Natural killer cell treated with Interleukin-12 subunit alpha and Interleukin-12 subunit beta and Interleukin-15 and Interleukin-18, amount 100 ng/mL, for 72 hours (primary cell): ENCODE measurements around the gene DPP9. TPM values are rescaled to one million over a fixed set of nuclear protein-coding genes. Genes with fewer than 3 reads are reported as not detected.

ENCODE experiments used
- ATAC-seq, 2 donors: fragments of 150-1000 bp; cut with Tn5 transposase in 1 of 2; sonication (Bioruptor Pico), chemical (Tn5 transposase) in 1 of 2; 2 replicates each; pipeline ENCODE4 v1.10.0; 2021
- DNase-seq: peaks from one replicate; pipeline ENCODE4 v3.0.0; 2022; ENCODE audit warnings: low spot score
- H3K27ac Mint-ChIP-seq, 2 donors: 1 replicate in 1 of 2; 2 replicates in 1 of 2; pipeline ENCODE4 v1.8.0; 2022; ENCODE audit warnings: mixed read lengths in 2 of 2, mild to moderate bottlenecking in 1 of 2, moderate library complexity in 1 of 2
- H3K27me3 Mint-ChIP-seq, 2 donors: 1 replicate in 1 of 2; 2 replicates in 1 of 2; pipeline ENCODE4 v1.8.0; 2022; ENCODE audit warnings: mixed read lengths in 2 of 2
- H3K36me3 Mint-ChIP-seq: one replicate; pipeline ENCODE4 v1.8.0; 2022; ENCODE audit warnings: mixed read lengths
- H3K4me1 Mint-ChIP-seq, 2 donors: 1 replicate in 1 of 2; 2 replicates in 1 of 2; pipeline ENCODE4 v1.8.0; 2022; ENCODE audit warnings: low read depth in 2 of 2, mixed read lengths in 2 of 2, mild to moderate bottlenecking in 1 of 2
- H3K4me3 Mint-ChIP-seq: one replicate; pipeline ENCODE4 v1.8.0; 2022; ENCODE audit warnings: mixed read lengths
- H3K9me3 Mint-ChIP-seq: 2 replicates; pipeline ENCODE4 v1.8.0; 2022; ENCODE audit warnings: mixed read lengths
- total RNA-seq, 2 donors: library from RNA; stranded (reverse); gene quantifications; one replicate each; pipeline ENCODE4 v1.2.3, GENCODE V29; 2022

The DPP9 gene
- total RNA-seq, 2 donors from 2014 or later = 125 to 175 TPM

DNA sequence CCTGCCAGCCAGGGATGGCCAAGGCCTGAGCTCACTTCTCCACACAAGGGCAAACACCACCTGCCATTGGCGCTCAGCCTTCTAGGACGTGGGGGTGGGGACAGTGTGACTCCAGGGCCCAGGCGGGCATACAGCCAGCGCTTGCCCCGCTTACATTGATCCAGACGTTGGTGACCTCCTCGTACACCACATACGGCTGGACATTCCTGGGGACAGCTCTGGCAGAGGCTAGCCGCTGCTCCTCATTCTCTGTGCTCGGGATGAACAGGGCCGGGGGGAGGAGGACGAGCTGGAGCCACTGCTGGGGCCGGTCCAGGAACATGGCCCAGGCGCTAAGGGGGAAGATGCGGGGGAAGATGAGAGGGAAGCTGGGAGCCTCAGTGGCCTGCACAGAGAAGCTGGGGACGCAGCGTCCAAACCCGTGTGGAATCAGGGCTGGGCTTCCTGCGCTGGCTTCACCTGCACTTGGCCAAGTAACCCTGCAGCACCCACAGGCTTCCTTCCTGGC, 28.4 kb downstream of the DPP9 start:
- H3K27me3 Mint-ChIP-seq = no peaks in the 10 kb centered on the region
- DNase-seq (no peak), ATAC-seq (no peak)
- peaks cover 0 to 9% of the 10 kb centered on the region in 2 donors for H3K4me1 Mint-ChIP-seq
- H3K36me3 Mint-ChIP-seq = peaks cover 5% of the 10 kb centered on the region
- no peaks in the 10 kb centered on the region for H3K9me3 Mint-ChIP-seq
- no peak overlapping the region for H3K4me3 Mint-ChIP-seq
- no peak overlapping the region for H3K27ac Mint-ChIP-seq

DNA sequence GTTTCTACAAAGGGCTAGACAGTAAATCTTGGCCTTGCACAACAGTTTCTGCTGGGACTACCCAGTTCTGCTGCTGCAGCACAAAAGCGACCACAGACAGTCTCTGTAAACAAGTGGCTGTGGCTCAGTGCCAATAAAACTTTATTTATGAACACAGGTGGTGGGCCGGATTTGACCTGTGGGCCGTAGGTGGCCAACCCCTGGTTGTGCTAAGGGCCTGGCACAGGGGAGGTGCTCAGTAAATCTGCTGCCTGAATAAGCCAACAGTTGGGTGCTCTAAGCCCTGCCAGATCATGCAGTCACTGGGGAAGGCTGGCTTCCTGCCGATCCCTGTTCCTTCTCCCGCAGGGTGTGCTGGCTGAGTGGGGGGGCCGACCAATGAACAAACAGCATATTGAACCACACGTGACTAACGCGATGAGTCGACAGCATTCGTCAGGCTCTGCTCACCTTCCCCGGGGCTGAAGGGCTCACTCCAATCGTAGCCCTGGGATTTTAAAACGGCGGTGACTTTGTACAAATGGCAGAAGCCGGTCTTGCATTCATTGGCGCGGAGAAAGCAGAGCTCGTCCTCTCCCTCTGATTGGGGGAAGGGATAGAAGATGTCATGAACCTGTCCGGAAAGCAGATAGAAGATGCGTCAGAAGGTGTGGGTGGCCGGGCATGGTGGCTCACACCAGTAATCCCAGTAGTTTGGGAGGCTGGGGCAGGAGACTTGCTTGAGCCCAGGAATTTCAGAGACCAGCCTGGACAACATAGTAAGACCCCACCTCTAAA, 29.2 kb downstream of the DPP9 start:
- H3K27ac Mint-ChIP-seq = peak overlapping the region in 1 of 2 donors; percentile 43
- ATAC-seq (no peak), DNase-seq (no peak)
- peaks cover 6% of the 10 kb centered on the region for H3K36me3 Mint-ChIP-seq
- no peaks in the 10 kb centered on the region for H3K9me3 Mint-ChIP-seq
- H3K4me3 Mint-ChIP-seq = no peak overlapping the region
- H3K4me1 Mint-ChIP-seq = peaks cover 0 to 9% of the 10 kb centered on the region in 2 donors
- H3K27me3 Mint-ChIP-seq = no peaks in the 10 kb centered on the region

DNA sequence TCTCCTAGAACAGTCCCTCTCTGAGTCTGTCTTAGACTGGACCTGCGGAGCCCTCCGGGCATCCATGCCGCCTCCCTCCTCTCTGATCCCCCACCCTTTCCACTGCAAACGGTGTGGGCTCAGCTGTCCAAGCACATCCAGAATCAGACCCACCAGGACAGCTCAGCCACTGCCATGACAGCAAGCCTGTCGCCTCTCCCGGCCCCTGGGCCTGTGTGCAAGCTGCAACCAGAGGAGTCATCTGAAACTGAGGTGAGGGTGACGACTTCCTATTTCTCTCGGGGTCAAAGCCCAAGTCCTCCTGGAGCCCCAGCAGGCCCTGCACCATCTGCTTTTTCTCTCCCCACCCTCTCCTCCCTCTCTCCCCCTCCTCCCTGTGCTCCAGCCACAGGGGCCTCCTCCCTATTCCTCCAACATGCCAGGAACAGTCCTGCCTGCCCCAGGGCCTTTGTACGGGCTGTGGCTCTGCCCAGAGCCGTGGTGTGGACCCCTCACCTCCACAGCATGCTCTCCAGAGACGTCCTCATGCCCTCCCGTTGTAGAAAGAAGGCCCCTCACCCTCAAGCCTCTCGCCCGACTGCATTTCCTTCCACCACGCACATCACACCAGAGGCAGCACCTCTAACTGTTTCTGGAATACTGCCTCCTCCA, 30.0 kb downstream of the DPP9 start:
- Mint-ChIP-seq H3K4me1 (peaks cover 0 to 9% of the 10 kb centered on the region in 2 donors), H3K36me3 (peaks cover 6% of the 10 kb centered on the region), H3K27me3 (no peaks in the 10 kb centered on the region), H3K9me3 (no peaks in the 10 kb centered on the region), H3K27ac (peak overlapping the region in 1 of 2 donors; percentile 43), H3K4me3 (no peak overlapping the region)
- no peak for DNase-seq
- no peak for ATAC-seq

DNA sequence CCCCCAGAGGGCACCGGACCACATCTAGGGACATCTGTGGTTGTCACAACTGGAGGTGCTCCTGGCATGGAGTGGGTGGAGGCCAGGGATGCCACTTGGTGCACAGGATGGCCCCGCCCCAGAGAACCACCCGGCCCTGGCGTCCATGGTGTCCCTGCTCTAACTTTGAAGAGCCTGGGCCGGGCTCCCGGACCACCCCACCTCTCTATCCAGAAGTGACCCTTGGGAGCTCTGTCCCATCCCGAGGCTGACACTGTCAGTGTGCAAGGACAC, 30.6 kb downstream of the DPP9 start:
- H3K36me3 Mint-ChIP-seq = peaks cover 6% of the 10 kb centered on the region
- DNase-seq = no peak
- no peaks in the 10 kb centered on the region for H3K9me3 Mint-ChIP-seq
- no peaks in the 10 kb centered on the region for H3K27me3 Mint-ChIP-seq
- H3K27ac Mint-ChIP-seq = no peak overlapping the region
- H3K4me3 Mint-ChIP-seq = no peak overlapping the region
- no peak for ATAC-seq
- H3K4me1 Mint-ChIP-seq = peaks cover 0 to 9% of the 10 kb centered on the region in 2 donors

DNA sequence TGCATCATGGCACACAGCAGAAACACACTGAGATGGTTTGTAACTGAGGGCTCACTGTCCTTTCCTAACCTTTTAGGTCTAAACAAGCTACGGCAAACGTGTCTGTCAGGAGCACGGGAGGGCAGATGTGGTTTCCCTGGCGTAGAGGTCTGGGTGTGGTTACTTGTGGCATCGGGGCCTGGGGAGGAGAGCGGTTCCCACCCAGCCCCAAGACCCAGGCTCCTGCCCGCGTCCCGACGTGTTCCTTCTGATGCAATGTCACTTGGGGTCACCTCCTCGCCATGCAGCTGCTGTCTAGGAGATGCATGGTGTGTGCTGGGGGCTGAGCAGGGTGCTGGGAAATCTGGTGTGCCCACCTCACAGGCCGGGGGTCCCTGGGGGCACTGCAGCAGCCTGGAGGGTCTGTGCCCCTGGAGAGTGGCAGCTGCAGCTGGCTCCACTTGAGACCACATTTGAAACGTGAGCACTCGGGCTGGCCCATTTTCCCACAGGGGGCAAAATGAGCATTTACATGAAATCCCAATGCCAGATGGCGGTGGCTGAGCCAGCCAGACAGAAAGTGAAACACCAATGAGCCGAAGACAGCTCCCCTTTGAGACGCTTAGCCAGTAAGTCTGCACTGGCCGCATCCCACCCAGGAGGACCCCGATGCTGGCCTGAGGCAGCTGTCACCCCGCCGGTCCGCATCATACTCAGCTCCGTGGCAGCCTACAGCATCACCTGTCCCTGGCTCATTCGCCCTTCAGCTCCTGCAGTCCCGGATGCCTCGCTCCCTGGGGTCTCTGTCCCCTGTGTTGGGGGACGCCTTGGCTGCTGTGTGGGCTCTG, 31.2 kb downstream of the DPP9 start:
- no peak overlapping the region for H3K27ac Mint-ChIP-seq
- peaks cover 0 to 9% of the 10 kb centered on the region in 2 donors for H3K4me1 Mint-ChIP-seq
- no peaks in the 10 kb centered on the region for H3K9me3 Mint-ChIP-seq
- ATAC-seq = no peak
- DNase-seq = no peak
- H3K4me3 Mint-ChIP-seq = no peak overlapping the region
- no peaks in the 10 kb centered on the region for H3K27me3 Mint-ChIP-seq
- peaks cover 6% of the 10 kb centered on the region for H3K36me3 Mint-ChIP-seq

DNA sequence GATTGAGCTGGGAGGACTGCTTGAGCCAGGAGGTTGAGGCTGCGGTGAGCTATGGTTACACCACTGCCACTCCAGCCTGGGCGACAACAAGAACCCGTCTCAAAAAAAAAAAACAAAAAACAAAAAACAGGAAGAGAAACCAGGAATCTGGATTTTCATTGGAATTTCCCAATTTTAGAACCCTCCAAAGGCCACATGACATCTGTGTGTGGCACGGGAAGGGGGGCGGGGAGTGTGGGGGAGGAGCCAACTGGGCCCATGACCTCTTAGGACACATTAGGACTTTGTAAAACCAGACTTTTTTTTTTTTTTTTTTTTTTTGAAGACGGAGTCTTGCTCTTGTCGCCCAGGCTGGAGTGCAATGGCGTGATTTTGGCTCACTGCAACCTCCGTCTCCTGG, 32.3 kb downstream of the DPP9 start:
- H3K9me3 Mint-ChIP-seq = no peaks in the 10 kb centered on the region
- ATAC-seq (no peak), DNase-seq (no peak)
- peaks cover 6% of the 10 kb centered on the region for H3K36me3 Mint-ChIP-seq
- H3K4me1 Mint-ChIP-seq = peaks cover 0 to 9% of the 10 kb centered on the region in 2 donors
- H3K4me3 Mint-ChIP-seq = no peak overlapping the region
- H3K27me3 Mint-ChIP-seq = no peaks in the 10 kb centered on the region
- H3K27ac Mint-ChIP-seq = no peak overlapping the region

DNA sequence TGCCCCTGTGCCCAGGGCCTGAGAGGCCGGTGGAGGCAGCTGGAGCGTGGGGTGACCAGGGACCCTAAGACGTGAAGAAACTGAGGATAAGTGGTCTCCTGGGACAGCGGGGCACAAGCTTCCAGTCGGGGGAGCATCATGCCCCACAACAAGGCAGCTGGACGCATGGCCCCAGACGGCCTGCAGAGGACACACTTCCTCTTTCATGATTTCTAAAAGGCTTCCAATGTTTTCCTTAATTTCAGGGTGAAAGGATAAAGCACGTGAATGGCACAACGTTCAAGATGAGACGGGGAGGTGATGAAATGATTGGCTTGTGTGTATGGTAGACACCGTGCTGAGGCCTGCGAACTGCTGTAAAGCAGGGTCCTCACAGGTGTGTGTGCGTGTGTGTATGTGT, 33.3 kb downstream of the DPP9 start:
- DNase-seq (no peak), ATAC-seq (no peak)
- H3K36me3 Mint-ChIP-seq = peaks cover 6% of the 10 kb centered on the region
- no peak overlapping the region for H3K4me3 Mint-ChIP-seq
- peaks cover 0 to 9% of the 10 kb centered on the region in 2 donors for H3K4me1 Mint-ChIP-seq
- H3K27me3 Mint-ChIP-seq = no peaks in the 10 kb centered on the region
- H3K27ac Mint-ChIP-seq = peak overlapping the region in 1 of 2 donors; percentile 10
- no peaks in the 10 kb centered on the region for H3K9me3 Mint-ChIP-seq

DNA sequence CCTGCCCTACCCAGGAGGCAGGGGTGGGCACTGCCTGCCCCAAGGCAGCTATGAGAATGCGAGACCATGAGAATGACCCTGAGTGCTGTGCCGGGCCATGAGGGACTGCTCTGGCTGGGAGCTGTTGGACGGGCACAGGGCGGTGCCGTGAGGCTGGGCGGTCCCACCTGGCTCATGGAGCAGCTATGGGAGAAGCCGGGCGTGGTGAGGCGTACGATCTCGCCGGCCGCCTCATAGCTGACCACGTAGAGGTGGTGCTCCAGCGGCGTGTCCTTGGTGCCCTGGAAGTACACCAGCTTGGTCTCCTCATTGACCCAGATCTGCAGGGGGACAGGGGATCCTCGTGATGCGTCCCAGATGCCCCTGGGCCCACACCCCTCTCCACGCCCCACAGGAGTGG, 34.2 kb downstream of the DPP9 start:
- Mint-ChIP-seq H3K4me1 (peaks cover 0 to 6% of the 10 kb centered on the region in 2 donors), H3K4me3 (no peak overlapping the region), H3K27me3 (no peaks in the 10 kb centered on the region), H3K27ac (no peak overlapping the region), H3K9me3 (no peaks in the 10 kb centered on the region), H3K36me3 (peaks cover 6% of the 10 kb centered on the region)
- DNase-seq (no peak), ATAC-seq (no peak)

DNA sequence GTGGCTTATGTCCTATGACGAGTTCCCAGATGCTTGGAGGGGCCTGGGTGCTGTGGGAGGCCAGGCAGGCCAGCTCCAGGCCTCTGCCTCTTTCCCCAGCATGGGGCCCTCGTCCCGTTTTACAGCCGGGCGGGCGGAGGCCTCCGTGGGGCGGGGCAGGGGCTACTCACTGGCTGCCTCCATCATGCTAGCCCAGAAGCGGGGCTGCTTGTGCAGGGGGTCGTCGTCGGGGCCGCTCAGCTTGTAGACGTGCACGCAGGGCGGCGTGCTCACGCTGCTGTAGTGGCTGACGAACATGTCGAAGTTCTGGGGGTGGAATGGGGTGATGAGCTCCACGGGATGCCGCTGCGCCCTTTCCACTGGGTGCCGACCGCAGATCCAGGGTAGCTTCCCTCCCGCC, 35.1 kb downstream of the DPP9 start:
- DNase-seq (no peak), ATAC-seq (no peak)
- peaks cover 0 to 2% of the 10 kb centered on the region in 2 donors for H3K4me1 Mint-ChIP-seq
- H3K27ac Mint-ChIP-seq = no peak overlapping the region
- H3K4me3 Mint-ChIP-seq = no peak overlapping the region
- peaks cover 6% of the 10 kb centered on the region for H3K36me3 Mint-ChIP-seq
- H3K9me3 Mint-ChIP-seq = no peaks in the 10 kb centered on the region
- no peaks in the 10 kb centered on the region for H3K27me3 Mint-ChIP-seq

DNA sequence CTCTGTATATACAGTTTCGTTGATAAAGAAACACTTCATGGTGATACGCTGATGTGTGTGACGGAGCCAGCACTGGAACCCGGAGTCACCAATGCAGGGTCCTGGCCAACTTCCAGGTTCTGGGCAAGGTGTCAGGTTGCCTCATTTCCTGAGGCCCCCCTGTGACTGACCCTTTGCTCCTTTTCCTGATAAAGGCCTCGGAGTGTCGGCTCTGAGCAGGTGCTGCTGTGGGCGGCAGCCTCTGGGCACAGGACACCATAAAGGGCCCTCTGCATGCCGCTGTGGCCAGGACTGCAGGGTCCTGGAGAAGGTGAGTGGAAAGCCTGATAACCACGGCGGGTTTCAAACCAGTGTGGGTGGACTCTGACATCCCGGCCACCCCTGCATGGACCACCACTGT, 36.2 kb downstream of the DPP9 start:
- H3K36me3 Mint-ChIP-seq = peaks cover 6% of the 10 kb centered on the region
- H3K4me3 Mint-ChIP-seq = no peak overlapping the region

DNA sequence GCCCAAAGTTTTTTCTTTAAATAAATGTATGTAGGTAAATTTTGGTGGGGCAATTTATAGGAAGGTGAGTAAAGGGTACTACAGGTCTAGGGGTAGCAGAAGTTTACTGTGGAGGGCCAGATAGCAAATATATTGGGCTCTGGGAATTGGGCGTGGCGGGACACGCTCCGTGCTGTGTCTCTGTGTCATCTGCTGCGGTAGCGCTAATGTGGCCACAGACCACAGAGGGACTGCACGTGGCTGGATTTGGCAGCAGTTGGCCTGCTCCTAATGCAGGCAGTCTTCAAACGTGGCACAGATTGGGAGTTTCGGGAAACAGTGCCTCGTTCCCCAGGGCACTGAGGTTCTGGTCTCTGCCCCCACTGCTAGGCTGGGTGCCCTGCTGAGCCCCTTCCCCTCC, 36.9 kb downstream of the DPP9 start:
- Mint-ChIP-seq H3K9me3 (no peaks in the 10 kb centered on the region), H3K4me3 (no peak overlapping the region), H3K4me1 (peaks cover 0 to 2% of the 10 kb centered on the region in 2 donors), H3K27ac (no peak overlapping the region), H3K27me3 (no peaks in the 10 kb centered on the region), H3K36me3 (peaks cover 6% of the 10 kb centered on the region)
- DNase-seq (no peak), ATAC-seq (no peak)

More for the DNA sequence above, 36.2 kb downstream of the DPP9 start:
- peaks cover 0 to 2% of the 10 kb centered on the region in 2 donors for H3K4me1 Mint-ChIP-seq
- DNase-seq (no peak), ATAC-seq (no peak)
- H3K27me3 Mint-ChIP-seq = no peaks in the 10 kb centered on the region
- H3K27ac Mint-ChIP-seq = no peak overlapping the region
- no peaks in the 10 kb centered on the region for H3K9me3 Mint-ChIP-seq

DNA sequence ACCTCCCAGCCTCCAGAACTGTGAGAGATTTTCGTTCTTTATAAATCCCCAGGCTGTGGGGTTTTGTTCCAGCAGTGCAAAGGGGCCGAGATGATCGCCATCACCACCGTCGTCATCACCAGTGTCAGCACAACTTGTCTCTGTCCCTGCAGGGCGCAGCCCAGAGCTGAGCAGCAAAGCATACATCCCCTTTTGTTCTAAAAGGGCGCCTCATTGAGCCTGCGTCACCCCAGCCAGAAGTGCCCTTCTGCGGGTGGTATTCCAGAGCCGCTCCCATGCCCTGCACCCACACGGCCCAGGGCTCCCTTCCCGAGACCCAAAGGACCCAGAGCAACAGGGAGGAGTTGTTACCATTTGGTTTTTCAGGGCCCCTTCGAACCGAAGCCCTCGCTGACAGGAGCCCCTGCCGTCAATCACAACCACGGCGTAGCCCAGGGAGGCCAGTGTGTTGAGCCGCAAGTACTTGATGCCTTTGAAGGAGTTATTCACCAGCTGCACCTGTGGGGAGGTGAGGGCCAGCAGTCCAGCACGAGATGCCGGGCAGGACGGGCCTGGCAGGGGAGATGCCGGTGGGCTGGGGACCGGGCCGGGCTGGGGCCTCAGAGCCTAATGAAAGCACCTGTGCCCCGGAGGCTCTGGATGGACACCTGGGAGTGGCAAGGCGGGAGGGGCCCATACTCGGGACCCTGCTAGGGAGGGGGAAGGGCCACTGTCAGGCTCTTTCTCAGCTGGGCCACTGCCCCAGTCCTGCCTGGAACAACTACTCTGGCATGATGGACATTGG, 39.1 kb downstream of the DPP9 start:
- H3K27ac Mint-ChIP-seq = no peak overlapping the region

DNA sequence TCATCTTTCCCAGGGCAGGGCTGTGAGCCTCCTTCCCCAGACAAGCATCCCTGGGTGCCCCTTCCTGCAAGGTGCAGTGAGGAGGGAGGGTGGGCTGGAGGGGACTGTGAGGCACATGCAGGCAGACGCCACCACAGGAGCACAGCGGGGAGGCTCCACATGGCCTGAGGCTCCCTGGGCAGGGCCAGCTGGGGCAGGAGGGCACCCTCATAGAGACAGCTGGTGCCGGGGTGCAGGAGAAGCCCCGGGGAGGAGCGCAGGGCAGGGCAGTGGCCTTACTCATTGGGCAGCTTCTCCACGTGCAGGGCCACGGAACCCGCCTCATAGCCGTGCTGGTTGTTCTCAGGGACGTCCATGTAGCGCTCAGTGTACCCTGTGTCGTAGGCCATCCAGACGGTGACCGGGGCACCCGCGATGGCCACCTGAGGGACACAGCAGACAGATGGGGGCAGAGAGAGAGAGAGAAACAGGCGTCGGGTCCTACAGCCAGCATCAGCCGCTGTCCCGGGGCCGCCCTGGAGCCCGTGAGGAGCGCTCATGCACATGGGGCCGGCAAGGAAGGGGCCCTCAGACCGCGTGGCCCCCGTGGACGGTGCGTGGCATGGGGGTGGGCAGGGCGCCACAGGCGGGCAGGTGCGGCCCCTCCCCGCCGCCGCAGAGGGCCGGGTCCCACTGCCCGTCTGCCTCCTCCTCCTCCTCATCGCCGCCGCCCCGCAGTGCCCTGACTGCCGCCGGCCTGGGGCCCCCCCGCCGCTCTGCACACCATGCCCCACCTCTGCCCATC, 41.0 kb downstream of the DPP9 start:
- H3K27me3 Mint-ChIP-seq = no peaks in the 10 kb centered on the region
- no peaks in the 10 kb centered on the region for H3K36me3 Mint-ChIP-seq
- H3K4me1 Mint-ChIP-seq = no peaks in the 10 kb centered on the region
- DNase-seq (no peak), ATAC-seq (no peak)
- H3K9me3 Mint-ChIP-seq = no peaks in the 10 kb centered on the region
- no peak overlapping the region for H3K27ac Mint-ChIP-seq
- H3K4me3 Mint-ChIP-seq = no peak overlapping the region

More for the DNA sequence above, 39.1 kb downstream of the DPP9 start:
- DNase-seq = no peak
- no peaks in the 10 kb centered on the region for H3K9me3 Mint-ChIP-seq
- H3K36me3 Mint-ChIP-seq = no peaks in the 10 kb centered on the region
- no peaks in the 10 kb centered on the region for H3K27me3 Mint-ChIP-seq
- no peak for ATAC-seq
- H3K4me1 Mint-ChIP-seq = no peaks in the 10 kb centered on the region
- no peak overlapping the region for H3K4me3 Mint-ChIP-seq
